22Rv1 (cell line): ENCODE results near the gene TNFRSF19.

ENCODE experiments used
- H3K27ac ChIP-seq: fragments of 450-650 bp; 2 replicates; pipeline ENCODE4 v1.5.1; 2017
- CTCF ChIP-seq: fragments of 450-650 bp; IDR thresholded peaks from 2 replicates; pipeline ENCODE4 v1.5.1; 2017; ENCODE audit warnings: mild to moderate bottlenecking
- ZFX ChIP-seq: fragments of 450-650 bp; IDR thresholded peaks from 2 replicates; pipeline ENCODE4 v1.6.1; 2017; ENCODE audit warnings: antibody characterized with exemption, borderline replicate concordance

Gene TNFRSF19

GRCh38 chr13:23668562-23668961 lies 98.3 kb downstream of the TNFRSF19 start:
- no peak overlapping the region for H3K27ac ChIP-seq
- TF ChIP-seq CTCF (no peak), ZFX (no peak)

DNA sequence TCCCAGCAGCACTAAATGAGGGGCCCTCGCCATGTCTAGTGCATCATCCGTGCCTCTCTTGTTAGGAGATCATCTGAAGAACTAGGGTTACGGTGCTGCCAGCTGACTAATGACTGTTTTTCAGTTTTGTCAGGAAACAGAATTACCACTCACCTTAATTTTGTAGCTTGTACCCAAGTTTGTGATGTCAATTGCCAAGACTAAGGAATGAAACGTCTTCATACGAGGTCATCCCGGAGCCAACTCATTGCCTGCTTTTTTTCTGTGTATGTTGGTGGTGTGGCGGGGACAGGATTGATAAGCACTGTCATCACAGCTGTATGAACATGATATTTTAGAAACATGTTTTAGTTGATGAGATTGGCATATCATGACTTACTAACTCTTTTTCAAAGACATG lies 100.6 kb downstream of the TNFRSF19 start:
- no peak overlapping the region for H3K27ac ChIP-seq
- TF ChIP-seq ZFX (no peak), CTCF (no peak)

DNA sequence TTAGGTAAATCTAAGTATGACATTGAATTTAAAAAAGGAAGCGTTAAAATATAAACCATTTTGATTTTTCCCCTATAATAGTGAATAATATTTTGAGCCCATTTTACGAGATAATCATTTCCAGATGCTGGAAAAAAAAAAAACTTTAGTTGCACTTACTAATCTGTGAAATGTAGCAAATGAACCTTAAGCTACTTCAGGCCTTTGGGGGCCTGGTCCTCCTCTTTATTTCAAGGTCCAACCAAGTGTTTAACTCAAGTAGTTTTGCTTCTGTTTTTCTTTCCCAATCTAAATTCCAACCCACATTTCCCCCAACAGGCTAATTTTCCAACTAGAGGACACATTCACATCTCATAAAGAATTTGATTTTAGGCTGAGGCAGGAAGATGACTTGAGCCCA lies 101.2 kb downstream of the TNFRSF19 start:
- H3K27ac ChIP-seq, result no peak overlapping the region
- TF ChIP-seq CTCF, result no peak
- TF ChIP-seq ZFX, result no peak

DNA sequence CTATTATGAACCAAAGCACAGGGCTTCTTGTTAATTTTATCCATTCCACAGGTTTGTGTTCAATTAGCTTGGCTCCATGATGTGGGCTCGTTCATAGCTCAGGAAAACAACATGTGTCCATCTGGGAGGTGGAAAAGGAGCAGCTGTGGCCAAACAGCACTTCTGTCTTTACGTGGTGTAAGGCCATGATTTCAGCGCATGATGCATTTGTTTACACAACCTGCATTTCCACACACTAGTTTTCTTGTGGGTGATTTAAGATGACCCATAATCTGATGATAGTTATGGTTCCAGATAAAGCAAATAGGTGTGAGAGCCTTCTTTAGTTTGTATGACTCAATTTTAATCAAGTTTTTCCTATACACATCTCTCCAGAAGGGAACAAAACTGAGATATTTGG lies 101.7 kb downstream of the TNFRSF19 start:
- H3K27ac ChIP-seq, result no peak overlapping the region
- TF ChIP-seq ZFX (no peak), CTCF (no peak)

- no peak overlapping the region for H3K27ac ChIP-seq
- TF ChIP-seq CTCF (no peak), ZFX (no peak)
These were observed 102.4 kb downstream of the TNFRSF19 start for GRCh38 chr13:23672616-23673015.

DNA sequence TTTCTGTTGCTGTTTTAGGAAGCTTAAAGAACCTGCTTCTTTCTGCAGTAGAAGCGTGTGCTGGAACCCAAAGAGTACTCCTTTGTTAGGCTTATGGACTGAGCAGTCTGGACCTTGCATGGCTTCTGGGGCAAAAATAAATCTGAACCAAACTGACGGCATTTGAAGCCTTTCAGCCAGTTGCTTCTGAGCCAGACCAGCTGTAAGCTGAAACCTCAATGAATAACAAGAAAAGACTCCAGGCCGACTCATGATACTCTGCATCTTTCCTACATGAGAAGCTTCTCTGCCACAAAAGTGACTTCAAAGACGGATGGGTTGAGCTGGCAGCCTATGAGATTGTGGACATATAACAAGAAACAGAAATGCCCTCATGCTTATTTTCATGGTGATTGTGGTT lies 103.1 kb downstream of the TNFRSF19 start:
- TF ChIP-seq ZFX (no peak), CTCF (no peak)
- no peak overlapping the region for H3K27ac ChIP-seq

GRCh38 chr13:23673867-23674605 lies 103.8 kb downstream of the TNFRSF19 start:
- H3K27ac ChIP-seq, result no peak overlapping the region

More at GRCh38 chr13:23673867-23674605, 103.8 kb downstream of the TNFRSF19 start:
- no peak for TF ChIP-seq CTCF
- no peak for TF ChIP-seq ZFX
